ENCODE measurements around the gene EFNA1.

The EFNA1 gene

GRCh38 chr1:155181371-155182051 lies 53.8 kb downstream of the EFNA1 start:
- no peak for DNase-seq (ENCODE audit: low read depth)
- H3K4me3 ChIP-seq (ENCODE audit: low read depth, low read length) = no peak overlapping the region
- no peak for TF ChIP-seq CTCF (IDR thresholded peaks at IDR 0.05; ENCODE audit: control insufficient read depth, extremely low read depth, insufficient read depth)

- DNase-seq (ENCODE audit: low read depth) = no peak
- no peak for TF ChIP-seq CTCF (IDR thresholded peaks at IDR 0.05; ENCODE audit: control insufficient read depth, extremely low read depth, insufficient read depth)
Measured at GRCh38 chr1:155182052-155182550, 54.4 kb downstream of the EFNA1 start.

GRCh38 chr1:155183775-155184221 lies 56.1 kb downstream of the EFNA1 start:
- no peak for TF ChIP-seq CTCF (IDR thresholded peaks at IDR 0.05; ENCODE audit: control insufficient read depth, extremely low read depth, insufficient read depth)
- H3K4me3 ChIP-seq (ENCODE audit: low read depth, low read length) = no peak overlapping the region
- no peak for DNase-seq (ENCODE audit: low read depth)

More at GRCh38 chr1:155182052-155182550, 54.4 kb downstream of the EFNA1 start:
- no peak overlapping the region for H3K4me3 ChIP-seq (ENCODE audit: low read depth, low read length)

GRCh38 chr1:155184351-155184811 lies 56.7 kb downstream of the EFNA1 start:
- no peak for TF ChIP-seq CTCF (IDR thresholded peaks at IDR 0.05; ENCODE audit: control insufficient read depth, extremely low read depth, insufficient read depth)
- DNase-seq (ENCODE audit: low read depth) = no peak
- H3K4me3 ChIP-seq (ENCODE audit: low read depth, low read length) = no peak overlapping the region
